GM12878 (cell line): ENCODE results near the gene TSHZ2.

Experiments used
- CTCF ChIP-seq, 3 experiments: IDR thresholded peaks in 2 of 3; conservative IDR thresholded peaks in 1 of 3; 2 replicates each; pipeline ENCODE4 v1.5.1; 2011; ENCODE audit warnings: low read depth in 3 of 3, low read length in 3 of 3, mild to moderate bottlenecking in 3 of 3, control low read depth in 2 of 3, moderate library complexity in 2 of 3, inconsistent platforms in 1 of 3, mixed read lengths in 1 of 3; ENCODE audit not compliant: control insufficient read depth in 2 of 3, insufficient read depth in 1 of 3; ENCODE audit errors: extremely low read depth in 1 of 3
- EZH2 ChIP-seq: IDR thresholded peaks from 2 replicates; pipeline ENCODE4 v1.6.1; 2012; ENCODE audit warnings: low read depth, mild to moderate bottlenecking, control low read depth, inconsistent platforms, low read length, borderline replicate concordance; ENCODE audit not compliant: control insufficient read depth
- FOXM1 ChIP-seq: IDR thresholded peaks from 2 replicates; pipeline ENCODE4 v1.6.1; 2012; ENCODE audit warnings: low read depth, mild to moderate bottlenecking, inconsistent platforms, low read length, moderate library complexity
- HDAC2 ChIP-seq: fragments of 200-600 bp; sonication (generic); IDR thresholded peaks from 2 replicates; pipeline ENCODE4 v1.6.1; 2017
- REST ChIP-seq: IDR thresholded peaks from 2 replicates; pipeline ENCODE4 v1.6.1; 2012; ENCODE audit warnings: mild to moderate bottlenecking, low read depth, low read length
- STAT1 ChIP-seq: fragments of 450-650 bp; conservative IDR thresholded peaks from 2 replicates; pipeline ENCODE4 v1.6.1; 2014; ENCODE audit warnings: antibody characterized with exemption, mild to moderate bottlenecking

- TF ChIP-seq REST = no peak
- TF ChIP-seq FOXM1 = no peak
- no peak for TF ChIP-seq EZH2
- no peak for TF ChIP-seq HDAC2
- TF ChIP-seq CTCF (IDR thresholded peaks at IDR 0.05 in 2 of 3, conservative IDR thresholded peaks at IDR 0.05 in 1 of 3; ENCODE audit: control insufficient read depth in 2 of 3, extremely low read depth in 1 of 3, insufficient read depth in 1 of 3, low read depth in 3 of 3, low read length in 3 of 3) = no peak
- no peak for TF ChIP-seq STAT1
Measured at GRCh38 chr20:53047203-53047602, 75.0 kb downstream of the TSHZ2 start.
